ENCODE data around the gene MAMDC4.

Gene MAMDC4

GRCh38 chr9:136849960-136850865 is 1.9 kb upstream of the MAMDC4 start:
- H3K9ac ChIP-seq (ENCODE audit: low read depth, low read length): peak overlapping the region; percentile 60
- no peaks in the 10 kb centered on the region for H3K4me1 ChIP-seq (ENCODE audit: control insufficient read depth, insufficient read depth, low read length)
- H3K9me3 ChIP-seq (ENCODE audit: control insufficient read depth, insufficient read depth, low read length): no peaks in the 10 kb centered on the region
- H3K4me3 ChIP-seq (ENCODE audit: low read depth, low read length): peak overlapping the region; percentile 95
- no peaks in the 10 kb centered on the region for H3K27me3 ChIP-seq (ENCODE audit: control insufficient read depth, insufficient read depth, low read length)
- H3K36me3 ChIP-seq (ENCODE audit: control insufficient read depth, insufficient read depth, low read length): peaks cover 25% of the 10 kb centered on the region

DNA sequence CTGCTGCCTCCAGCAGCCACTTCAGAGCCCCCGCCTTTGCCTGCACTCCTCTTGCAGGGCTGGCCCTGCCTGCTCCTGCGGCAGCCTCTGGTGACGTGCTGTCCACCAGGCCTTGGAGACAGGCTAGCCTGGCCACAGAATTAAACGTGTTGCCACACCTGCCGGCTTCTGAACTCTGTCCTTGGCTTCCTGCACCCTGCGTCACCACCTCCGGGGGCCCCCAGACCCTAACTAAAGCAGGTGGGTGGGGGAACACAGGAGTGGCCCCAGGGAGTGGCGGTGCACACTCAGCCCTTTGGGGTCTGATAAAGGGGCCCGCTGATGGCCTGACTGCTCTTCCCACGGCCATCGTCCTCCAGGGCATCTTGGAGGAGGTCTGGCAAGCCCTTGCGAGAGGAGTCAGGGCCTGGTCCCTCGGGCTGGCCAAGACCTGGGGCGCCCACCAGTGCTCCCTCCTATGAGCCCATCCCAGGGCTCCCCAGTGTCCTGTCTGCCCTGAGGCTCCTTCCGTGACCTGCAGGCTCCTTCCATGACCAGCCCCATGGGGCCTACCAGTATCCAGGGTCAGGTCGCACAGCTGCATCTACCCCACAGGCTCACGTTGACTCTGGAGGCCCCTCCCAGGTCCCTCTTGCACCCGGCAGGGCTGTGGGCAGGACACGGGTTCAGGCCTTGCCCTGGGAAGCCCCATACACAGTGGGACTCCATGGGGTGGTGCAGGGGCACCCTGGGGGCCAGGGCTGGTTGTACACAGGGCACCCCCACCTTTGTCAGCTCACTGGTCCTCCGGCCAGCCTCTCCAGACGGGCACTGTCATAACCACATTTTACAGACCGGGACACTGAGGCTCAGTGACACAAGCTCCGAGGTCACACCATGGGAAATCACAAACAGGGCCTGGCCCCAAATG is 1.0 kb upstream of the MAMDC4 start:
- Histone ChIP-seq H3K36me3 (ENCODE audit: control insufficient read depth, insufficient read depth, low read length) (peaks cover 25% of the 10 kb centered on the region), H3K9me3 (ENCODE audit: control insufficient read depth, insufficient read depth, low read length) (no peaks in the 10 kb centered on the region), H3K4me3 (ENCODE audit: low read depth, low read length) (no peak overlapping the region), H3K4me1 (ENCODE audit: control insufficient read depth, insufficient read depth, low read length) (no peaks in the 10 kb centered on the region), H3K27me3 (ENCODE audit: control insufficient read depth, insufficient read depth, low read length) (no peaks in the 10 kb centered on the region), H3K9ac (ENCODE audit: low read depth, low read length) (no peak overlapping the region)

DNA sequence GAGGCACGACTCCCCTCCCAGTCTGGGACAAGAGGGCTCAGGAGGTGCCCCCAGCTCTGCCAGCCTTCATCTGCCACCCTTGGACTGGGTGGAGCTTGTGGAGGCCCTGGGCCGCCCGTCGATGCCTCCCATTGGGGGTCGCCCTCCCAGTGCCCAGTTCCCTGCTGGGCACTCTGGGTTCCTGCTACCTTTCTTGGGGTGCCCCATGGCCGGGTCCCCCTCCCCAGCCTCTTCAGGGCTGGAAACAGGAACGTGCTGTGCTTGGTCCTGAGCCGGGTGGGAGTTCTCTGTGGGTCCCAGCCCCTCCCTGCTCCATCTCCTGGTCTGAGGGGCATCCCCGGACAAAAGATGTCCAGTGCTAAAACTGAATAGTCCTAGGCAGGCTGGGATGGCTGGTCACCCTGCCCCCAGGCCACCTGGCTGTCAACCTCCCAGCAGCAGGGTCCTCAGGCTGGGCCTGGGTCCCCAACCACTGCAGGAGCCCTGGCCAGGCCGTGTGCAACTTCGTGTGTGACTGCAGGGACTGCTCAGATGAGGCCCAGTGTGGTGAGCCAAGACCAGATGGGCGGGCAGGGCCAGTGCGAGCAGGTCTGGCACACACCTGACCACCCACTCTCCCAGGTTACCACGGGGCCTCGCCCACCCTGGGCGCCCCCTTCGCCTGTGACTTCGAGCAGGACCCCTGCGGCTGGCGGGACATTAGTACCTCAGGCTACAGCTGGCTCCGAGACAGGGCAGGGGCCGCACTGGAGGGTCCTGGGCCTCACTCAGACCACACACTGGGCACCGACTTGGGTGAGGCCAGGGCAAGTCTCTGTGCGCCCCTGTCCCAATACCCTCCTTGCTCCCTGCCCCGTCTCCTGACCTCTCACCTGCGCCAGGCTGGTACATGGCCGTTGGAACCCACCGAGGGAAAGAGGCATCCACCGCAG is 784 bp downstream of the MAMDC4 start:
- H3K27me3 ChIP-seq (ENCODE audit: control insufficient read depth, insufficient read depth, low read length): no peaks in the 10 kb centered on the region
- no peaks in the 10 kb centered on the region for H3K9me3 ChIP-seq (ENCODE audit: control insufficient read depth, insufficient read depth, low read length)
- no peak overlapping the region for H3K4me3 ChIP-seq (ENCODE audit: low read depth, low read length)
- H3K4me1 ChIP-seq (ENCODE audit: control insufficient read depth, insufficient read depth, low read length): no peaks in the 10 kb centered on the region
- H3K9ac ChIP-seq (ENCODE audit: low read depth, low read length): no peak overlapping the region
- H3K36me3 ChIP-seq (ENCODE audit: control insufficient read depth, insufficient read depth, low read length): peaks cover 25% of the 10 kb centered on the region

- no peak overlapping the region for H3K9ac ChIP-seq (ENCODE audit: low read depth, low read length)
- peaks cover 27% of the 10 kb centered on the region for H3K36me3 ChIP-seq (ENCODE audit: control insufficient read depth, insufficient read depth, low read length)
Measured at GRCh38 chr9:136853596-136854112, 1.5 kb downstream of the MAMDC4 start.

DNA sequence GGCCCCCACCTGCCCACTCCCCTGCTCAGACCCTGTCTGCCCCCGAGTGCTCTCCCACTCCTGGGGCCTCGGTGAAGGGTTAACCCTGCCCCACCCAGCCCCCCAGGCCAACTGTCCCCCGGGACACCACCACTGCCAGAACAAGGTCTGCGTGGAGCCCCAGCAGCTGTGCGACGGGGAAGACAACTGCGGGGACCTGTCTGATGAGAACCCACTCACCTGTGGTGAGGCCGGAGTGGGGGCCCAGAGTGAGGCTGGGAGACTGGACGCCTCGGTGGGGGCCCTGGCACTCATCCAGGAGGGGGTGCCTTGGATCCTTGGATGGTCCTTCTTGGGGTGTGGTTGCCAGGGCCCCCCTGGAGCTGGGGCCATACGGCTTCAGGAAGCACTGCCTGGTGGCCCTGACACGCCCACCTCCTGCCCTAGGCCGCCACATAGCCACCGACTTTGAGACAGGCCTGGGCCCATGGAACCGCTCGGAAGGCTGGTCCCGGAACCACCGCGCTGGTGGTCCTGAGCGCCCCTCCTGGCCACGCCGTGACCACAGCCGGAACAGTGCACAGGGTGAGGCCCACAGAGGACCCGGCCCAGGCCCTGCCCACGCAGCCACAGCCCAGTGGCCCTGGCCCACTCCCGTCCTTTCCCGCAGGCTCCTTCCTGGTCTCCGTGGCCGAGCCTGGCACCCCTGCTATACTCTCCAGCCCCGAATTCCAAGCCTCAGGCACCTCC is 2.1 kb downstream of the MAMDC4 start:
- H3K4me3 ChIP-seq (ENCODE audit: low read depth, low read length): no peak overlapping the region
- H3K27me3 ChIP-seq (ENCODE audit: control insufficient read depth, insufficient read depth, low read length): no peaks in the 10 kb centered on the region
- H3K36me3 ChIP-seq (ENCODE audit: control insufficient read depth, insufficient read depth, low read length): peaks cover 27% of the 10 kb centered on the region
- no peaks in the 10 kb centered on the region for H3K9me3 ChIP-seq (ENCODE audit: control insufficient read depth, insufficient read depth, low read length)
- H3K9ac ChIP-seq (ENCODE audit: low read depth, low read length): no peak overlapping the region
- H3K4me1 ChIP-seq (ENCODE audit: control insufficient read depth, insufficient read depth, low read length): no peaks in the 10 kb centered on the region

More at GRCh38 chr9:136853596-136854112, 1.5 kb downstream of the MAMDC4 start:
- Histone ChIP-seq H3K27me3 (ENCODE audit: control insufficient read depth, insufficient read depth, low read length) (no peaks in the 10 kb centered on the region), H3K4me3 (ENCODE audit: low read depth, low read length) (no peak overlapping the region), H3K9me3 (ENCODE audit: control insufficient read depth, insufficient read depth, low read length) (no peaks in the 10 kb centered on the region), H3K4me1 (ENCODE audit: control insufficient read depth, insufficient read depth, low read length) (no peaks in the 10 kb centered on the region)

- Histone ChIP-seq H3K4me3 (ENCODE audit: low read depth, low read length) (no peak overlapping the region), H3K36me3 (ENCODE audit: control insufficient read depth, insufficient read depth, low read length) (peaks cover 26% of the 10 kb centered on the region), H3K27me3 (ENCODE audit: control insufficient read depth, insufficient read depth, low read length) (no peaks in the 10 kb centered on the region), H3K4me1 (ENCODE audit: control insufficient read depth, insufficient read depth, low read length) (no peaks in the 10 kb centered on the region), H3K9me3 (ENCODE audit: control insufficient read depth, insufficient read depth, low read length) (no peaks in the 10 kb centered on the region), H3K9ac (ENCODE audit: low read depth, low read length) (no peak overlapping the region)
Measured at GRCh38 chr9:136854842-136855460, 2.8 kb downstream of the MAMDC4 start.

GRCh38 chr9:136855461-136856078 is 3.4 kb downstream of the MAMDC4 start:
- H3K9ac ChIP-seq (ENCODE audit: low read depth, low read length): no peak overlapping the region

DNA sequence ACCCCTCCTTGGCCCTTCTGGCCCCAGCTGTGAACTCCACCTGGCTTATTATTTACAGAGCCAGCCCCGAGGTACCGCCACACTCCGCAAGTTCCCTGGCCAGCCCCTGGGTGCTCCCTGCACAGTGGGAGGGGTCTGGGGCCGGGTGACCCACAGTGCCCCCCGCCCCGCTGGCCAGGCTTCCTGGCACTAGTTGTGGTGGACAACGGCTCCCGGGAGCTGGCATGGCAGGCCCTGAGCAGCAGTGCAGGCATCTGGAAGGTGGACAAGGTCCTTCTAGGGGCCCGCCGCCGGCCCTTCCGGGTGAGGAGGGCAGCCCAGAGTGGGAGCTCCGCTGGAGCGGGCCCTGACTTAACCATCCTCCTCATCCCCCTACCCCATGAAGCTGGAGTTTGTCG is 3.9 kb downstream of the MAMDC4 start:
- no peak overlapping the region for H3K9ac ChIP-seq (ENCODE audit: low read depth, low read length)
- H3K27me3 ChIP-seq (ENCODE audit: control insufficient read depth, insufficient read depth, low read length): no peaks in the 10 kb centered on the region
- H3K4me1 ChIP-seq (ENCODE audit: control insufficient read depth, insufficient read depth, low read length): no peaks in the 10 kb centered on the region
- H3K36me3 ChIP-seq (ENCODE audit: control insufficient read depth, insufficient read depth, low read length): peaks cover 22% of the 10 kb centered on the region
- no peak overlapping the region for H3K4me3 ChIP-seq (ENCODE audit: low read depth, low read length)
- H3K9me3 ChIP-seq (ENCODE audit: control insufficient read depth, insufficient read depth, low read length): no peaks in the 10 kb centered on the region

More at GRCh38 chr9:136855461-136856078, 3.4 kb downstream of the MAMDC4 start:
- no peaks in the 10 kb centered on the region for H3K27me3 ChIP-seq (ENCODE audit: control insufficient read depth, insufficient read depth, low read length)
- H3K4me1 ChIP-seq (ENCODE audit: control insufficient read depth, insufficient read depth, low read length): no peaks in the 10 kb centered on the region
- no peaks in the 10 kb centered on the region for H3K9me3 ChIP-seq (ENCODE audit: control insufficient read depth, insufficient read depth, low read length)
- no peak overlapping the region for H3K4me3 ChIP-seq (ENCODE audit: low read depth, low read length)
- peaks cover 22% of the 10 kb centered on the region for H3K36me3 ChIP-seq (ENCODE audit: control insufficient read depth, insufficient read depth, low read length)

DNA sequence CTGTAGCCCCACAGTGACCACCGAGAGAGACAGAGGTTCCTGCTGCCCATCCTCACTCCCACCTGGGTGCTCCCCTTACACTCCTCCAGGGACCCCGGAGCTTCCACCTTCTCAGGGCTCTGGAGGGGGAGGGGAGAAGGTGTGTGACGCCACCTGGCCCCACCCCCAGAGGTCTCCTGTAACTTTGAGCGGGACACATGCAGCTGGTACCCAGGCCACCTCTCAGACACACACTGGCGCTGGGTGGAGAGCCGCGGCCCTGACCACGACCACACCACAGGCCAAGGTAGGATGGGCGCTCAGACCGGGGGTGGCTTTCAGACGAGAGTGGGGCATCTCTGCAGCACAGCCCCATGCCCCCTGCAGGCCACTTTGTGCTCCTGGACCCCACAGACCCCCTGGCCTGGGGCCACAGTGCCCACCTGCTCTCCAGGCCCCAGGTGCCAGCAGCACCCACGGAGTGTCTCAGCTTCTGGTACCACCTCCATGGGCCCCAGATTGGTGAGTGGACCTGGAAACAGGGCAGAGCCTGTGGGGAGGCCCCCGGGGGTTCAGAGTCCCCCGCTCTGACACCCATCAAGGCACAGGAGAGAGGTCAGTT is 4.5 kb downstream of the MAMDC4 start:
- Histone ChIP-seq H3K27me3 (ENCODE audit: control insufficient read depth, insufficient read depth, low read length) (no peaks in the 10 kb centered on the region), H3K4me3 (ENCODE audit: low read depth, low read length) (no peak overlapping the region), H3K9me3 (ENCODE audit: control insufficient read depth, insufficient read depth, low read length) (no peaks in the 10 kb centered on the region), H3K9ac (ENCODE audit: low read depth, low read length) (no peak overlapping the region), H3K36me3 (ENCODE audit: control insufficient read depth, insufficient read depth, low read length) (peaks cover 21% of the 10 kb centered on the region), H3K4me1 (ENCODE audit: control insufficient read depth, insufficient read depth, low read length) (no peaks in the 10 kb centered on the region)

DNA sequence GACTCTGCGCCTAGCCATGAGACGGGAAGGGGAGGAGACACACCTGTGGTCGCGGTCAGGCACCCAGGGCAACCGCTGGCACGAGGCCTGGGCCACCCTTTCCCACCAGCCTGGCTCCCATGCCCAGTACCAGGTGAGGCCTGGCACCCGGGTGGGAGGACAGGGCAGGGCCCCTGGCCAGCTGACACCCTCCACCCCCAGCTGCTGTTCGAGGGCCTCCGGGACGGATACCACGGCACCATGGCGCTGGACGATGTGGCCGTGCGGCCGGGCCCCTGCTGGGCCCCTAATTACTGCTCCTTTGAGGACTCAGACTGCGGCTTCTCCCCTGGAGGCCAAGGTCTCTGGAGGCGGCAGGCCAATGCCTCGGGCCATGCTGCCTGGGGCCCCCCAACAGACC is 5.0 kb downstream of the MAMDC4 start:
- no peaks in the 10 kb centered on the region for H3K9me3 ChIP-seq (ENCODE audit: control insufficient read depth, insufficient read depth, low read length)
- no peaks in the 10 kb centered on the region for H3K4me1 ChIP-seq (ENCODE audit: control insufficient read depth, insufficient read depth, low read length)
- H3K9ac ChIP-seq (ENCODE audit: low read depth, low read length): no peak overlapping the region
- no peaks in the 10 kb centered on the region for H3K27me3 ChIP-seq (ENCODE audit: control insufficient read depth, insufficient read depth, low read length)
- H3K4me3 ChIP-seq (ENCODE audit: low read depth, low read length): no peak overlapping the region
- peaks cover 24% of the 10 kb centered on the region for H3K36me3 ChIP-seq (ENCODE audit: control insufficient read depth, insufficient read depth, low read length)

Measured in iPS-15b (cell line).